Sigmoid colon (tissue), 7 donors: ENCODE measurements around the gene PRR19. TPM values are rescaled to one million over a fixed set of nuclear protein-coding genes. Genes with fewer than 3 reads are reported as not detected.
"Not testable (repeated sequence)": the region's sequence is repeated elsewhere in the genome, so short reads cannot be mapped to it uniquely, and the experiment has no call there.

Experiments
- DNase-seq: peaks from one replicate; pipeline ENCODE4 v3.0.0-alpha.2; 2019
- H3K27ac ChIP-seq, 4 donors: fragments of 200-600 bp; sonication (generic); one replicate each; pipeline ENCODE4 v1.5.1; 2016 to 2019; ENCODE audit warnings: mild to moderate bottlenecking in 1 of 4
- H3K27me3 ChIP-seq, 3 donors: fragments of 200-600 bp; sonication (generic); one replicate each; pipeline ENCODE4 v1.5.1; 2019; ENCODE audit warnings: mild to moderate bottlenecking in 1 of 3
- H3K36me3 ChIP-seq, 4 donors: fragments of 200-600 bp; sonication (generic); one replicate each; pipeline ENCODE4 v1.5.1; 2016 to 2019
- H3K4me1 ChIP-seq, 4 donors: fragments of 200-600 bp; sonication (generic); one replicate each; pipeline ENCODE4 v1.5.1; 2017 to 2019
- H3K4me3 ChIP-seq, 4 donors: fragments of 200-600 bp; sonication (generic); one replicate each; pipeline ENCODE4 v1.5.1; 2017 to 2019; ENCODE audit warnings: mild to moderate bottlenecking in 2 of 4, moderate library complexity in 1 of 4
- H3K9me3 ChIP-seq, 4 donors: fragments of 200-600 bp in 3 of 4; sonication (generic) in 3 of 4; one replicate each; pipeline versions ENCODE4 v1.5.1 to v1.6.1; 2013 to 2019
- CTCF ChIP-seq, 4 experiments: fragments of 450-650 bp in 3 of 4; fragments of 200-600 bp in 1 of 4; IDR thresholded peaks; one replicate each; pipeline ENCODE4 v1.5.1; 2016 to 2019; ENCODE audit warnings: antibody characterized with exemption in 4 of 4, mild to moderate bottlenecking in 3 of 4, moderate library complexity in 2 of 4
- EP300 ChIP-seq, 4 donors: sonication (generic); formaldehyde crosslinking; IDR thresholded peaks; one replicate each; pipeline ENCODE4 v1.6.1; 2017; ENCODE audit warnings: antibody characterized with exemption in 4 of 4
- POLR2A ChIP-seq, 2 donors: fragments of 450-650 bp; IDR thresholded peaks; one replicate each; pipeline ENCODE4 v1.6.1; 2016; ENCODE audit warnings: antibody characterized with exemption in 2 of 2, mild to moderate bottlenecking in 2 of 2, moderate library complexity in 2 of 2
- POLR2AphosphoS5 ChIP-seq, 4 donors: sonication (generic); formaldehyde crosslinking; IDR thresholded peaks; one replicate each; pipeline ENCODE4 v1.6.1; 2017; ENCODE audit warnings: antibody characterized with exemption in 4 of 4
- WGBS, 2 donors: extraction: QIAGEN DNeasy Blood & Tissue Kit; methylation state at CpG; one replicate each; pipeline ENCODE4 v1.1.7; 2013; 5-methylcytosine and 5-hydroxymethylcytosine counted together
- intact Hi-C: fragments of 100-400 bp; cut with DNase I; formaldehyde crosslinking; loops from one replicate; pipeline ENCODE4 v1.15.1; 2023
- polyA plus RNA-seq, 3 donors: library from polyadenylated mRNA; stranded (reverse); fragments of 200-250 nt; gene quantifications; one replicate each; pipeline ENCODE4 v1.2.3, GENCODE V29; 2013
- total RNA-seq, 4 donors: library from RNA; depleted of rRNA; stranded (reverse); fragments of >200 nt; gene quantifications; one replicate each; pipeline ENCODE4 v1.1.0, GENCODE V29; 2016
- donor health status: healthy with polysubstance abuse.
- donor health status: Bipolar disorder and iron deficiency.
- donor health status: healthy.

PRR19 gene
- total and polyA plus RNA-seq, 7 donors = 0.69 to 0.79 TPM; not detected in 5

- no peak for TF ChIP-seq POLR2AphosphoS5 (IDR thresholded peaks at IDR 0.05)
- no peak for TF ChIP-seq EP300 (IDR thresholded peaks at IDR 0.05)
- H3K4me3 ChIP-seq = no peak overlapping the region
- H3K9me3 ChIP-seq = no peaks in the 10 kb centered on the region
- DNase-seq = no peak
- H3K27me3 ChIP-seq = no peaks in the 10 kb centered on the region
- no peak overlapping the region for H3K27ac ChIP-seq
- WGBS, 2 donors = 95 to 96% methylated on average over 19 of the region's 19 CpGs
- intact Hi-C loops = no loop called here
- peaks cover 0 to 50% (median 8%) of the 10 kb centered on the region in 4 donors for H3K36me3 ChIP-seq
- peaks cover 0 to under 1% (median 0%) of the 10 kb centered on the region in 4 donors for H3K4me1 ChIP-seq
Measured at GRCh38 chr19:42335971-42336370, 34.0 kb downstream of the PRR19 start.

- H3K27ac ChIP-seq, H3K4me1 ChIP-seq, H3K27me3 ChIP-seq, H3K9me3 ChIP-seq, intact Hi-C loops, DNase-seq, H3K4me3 ChIP-seq: not testable (repeated sequence)
- WGBS, 2 donors = 88 to 89% methylated on average over 7 of the region's 7 CpGs
- H3K36me3 ChIP-seq = peaks cover 0 to 68% (median 8%) of the 10 kb centered on the region in 4 donors
Measured at GRCh38 chr19:42339126-42339860, 37.4 kb downstream of the PRR19 start.

- H3K9me3 ChIP-seq, H3K4me1 ChIP-seq, H3K27ac ChIP-seq, intact Hi-C loops, DNase-seq, H3K4me3 ChIP-seq, H3K27me3 ChIP-seq: not testable (repeated sequence)
- 96 to 98% methylated on average over 4 of the region's 4 CpGs for WGBS, 2 donors
- peaks cover 5 to 70% (median 10%) of the 10 kb centered on the region in 4 donors for H3K36me3 ChIP-seq
Measured at GRCh38 chr19:42339922-42340321, 38.0 kb downstream of the PRR19 start.

GRCh38 chr19:42343344-42344110, 41.6 kb downstream of the PRR19 start:
- no peak overlapping the region for H3K4me3 ChIP-seq
- H3K9me3 ChIP-seq = no peaks in the 10 kb centered on the region
- H3K36me3 ChIP-seq = peaks cover 0 to 57% (median 7%) of the 10 kb centered on the region in 4 donors
- no peaks in the 10 kb centered on the region for H3K27me3 ChIP-seq
- DNase-seq = no peak
- no peak overlapping the region for H3K27ac ChIP-seq
- H3K4me1 ChIP-seq = no peaks in the 10 kb centered on the region
- TF ChIP-seq EP300 (IDR thresholded peaks at IDR 0.05) (no peak), POLR2A (IDR thresholded peaks at IDR 0.05) (no peak), CTCF (IDR thresholded peaks at IDR 0.05) (no peak), POLR2AphosphoS5 (IDR thresholded peaks at IDR 0.05) (no peak)
- WGBS, 2 donors = 92 to 95% methylated on average over 17 of the region's 17 CpGs
- intact Hi-C loops = no loop called here

- Histone ChIP-seq H3K27me3 (no peaks in the 10 kb centered on the region), H3K27ac (no peak overlapping the region), H3K4me1 (no peaks in the 10 kb centered on the region), H3K4me3 (no peak overlapping the region), H3K36me3 (peaks cover 0 to 58% (median 9%) of the 10 kb centered on the region in 4 donors), H3K9me3 (no peaks in the 10 kb centered on the region)
- DNase-seq = no peak
- intact Hi-C loops = no loop called here
- WGBS, 2 donors = 91 to 94% methylated on average over 18 of the region's 18 CpGs
- no peak for TF ChIP-seq CTCF (IDR thresholded peaks at IDR 0.05)
- TF ChIP-seq POLR2AphosphoS5 (IDR thresholded peaks at IDR 0.05) = no peak
- TF ChIP-seq POLR2A (IDR thresholded peaks at IDR 0.05) = no peak
- no peak for TF ChIP-seq EP300 (IDR thresholded peaks at IDR 0.05)
Measured at GRCh38 chr19:42344336-42344893, 42.5 kb downstream of the PRR19 start.

GRCh38 chr19:42345191-42345812, 43.4 kb downstream of the PRR19 start:
- WGBS, 2 donors = 88 to 92% methylated on average over 6 of the region's 6 CpGs
- Histone ChIP-seq H3K27me3 (no peaks in the 10 kb centered on the region), H3K36me3 (peaks cover 0 to 52% (median 9%) of the 10 kb centered on the region in 4 donors), H3K4me1 (no peaks in the 10 kb centered on the region), H3K4me3 (no peak overlapping the region), H3K9me3 (no peaks in the 10 kb centered on the region), H3K27ac (no peak overlapping the region)
- no peak for TF ChIP-seq POLR2A (IDR thresholded peaks at IDR 0.05)
- no peak for TF ChIP-seq POLR2AphosphoS5 (IDR thresholded peaks at IDR 0.05)
- TF ChIP-seq EP300 (IDR thresholded peaks at IDR 0.05) = no peak
- TF ChIP-seq CTCF (IDR thresholded peaks at IDR 0.05) = no peak
- no peak for DNase-seq
- intact Hi-C loops = no loop called here
